ENCODE data around the gene KAT5.

Gene KAT5

DNA sequence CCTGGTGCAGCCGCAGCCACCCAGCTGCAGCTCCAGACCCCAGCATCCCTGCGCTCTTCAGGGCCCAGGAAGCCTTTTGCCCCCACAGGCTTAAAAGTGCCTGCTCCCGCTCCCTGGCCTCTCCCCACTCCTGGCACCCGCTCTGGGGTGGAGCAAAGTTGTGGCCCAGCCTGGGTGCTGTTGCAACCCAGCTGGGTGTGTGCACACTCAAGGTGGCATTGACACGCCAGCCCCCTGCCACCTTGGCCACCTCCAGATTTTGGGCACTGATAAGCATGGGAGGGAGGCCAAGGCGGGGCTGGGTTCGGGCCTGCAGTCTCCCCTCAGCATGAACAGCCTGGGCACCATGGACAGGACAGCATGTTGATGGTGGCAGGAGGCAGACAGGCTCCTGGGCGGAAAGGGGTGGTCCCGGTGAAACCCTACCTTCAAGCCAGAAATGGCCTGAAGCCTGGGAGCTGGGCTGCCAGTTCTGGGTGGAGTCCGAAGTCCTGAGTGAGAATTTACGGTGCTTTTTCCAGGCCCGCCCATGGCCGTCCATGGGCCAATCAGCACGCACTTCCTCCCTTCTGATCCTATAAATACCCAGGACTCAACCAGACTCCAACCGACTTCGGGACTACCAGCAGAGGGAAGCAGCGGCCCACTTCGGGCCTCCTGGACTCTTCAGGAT lies 32.1 kb downstream of the KAT5 start:
- TF ChIP-seq, protein P1, sequence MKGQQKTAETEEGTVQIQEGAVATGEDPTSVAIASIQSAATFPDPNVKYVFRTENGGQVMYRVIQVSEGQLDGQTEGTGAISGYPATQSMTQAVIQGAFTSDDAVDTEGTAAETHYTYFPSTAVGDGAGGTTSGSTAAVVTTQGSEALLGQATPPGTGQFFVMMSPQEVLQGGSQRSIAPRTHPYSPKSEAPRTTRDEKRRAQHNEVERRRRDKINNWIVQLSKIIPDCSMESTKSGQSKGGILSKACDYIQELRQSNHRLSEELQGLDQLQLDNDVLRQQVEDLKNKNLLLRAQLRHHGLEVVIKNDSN (IDR thresholded peaks at IDR 0.05) = no peak
- TF ChIP-seq TCF12 (IDR thresholded peaks at IDR 0.05; ENCODE audit: low read depth) (no peak), NFIC (IDR thresholded peaks at IDR 0.05) (no peak), RAD21 (IDR thresholded peaks at IDR 0.05; ENCODE audit: low read depth) (peak; percentile 64)

DNA sequence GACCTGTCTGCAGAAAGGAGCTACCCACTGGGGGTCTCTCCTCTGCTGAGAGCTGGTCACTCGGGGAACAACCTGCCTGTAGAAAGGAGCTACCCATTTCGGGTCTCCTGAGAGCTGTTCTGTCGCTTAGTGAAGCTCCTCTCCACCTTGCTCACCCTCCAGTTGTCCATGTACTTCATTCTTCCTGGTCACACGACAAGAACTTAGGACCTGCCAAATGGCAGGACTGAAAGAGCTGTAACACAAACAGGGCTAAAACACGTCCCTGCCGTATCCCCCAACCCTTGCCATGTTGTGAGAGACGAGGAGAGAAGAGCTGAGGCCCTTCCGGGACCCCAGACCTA lies 32.6 kb downstream of the KAT5 start:
- no peak for TF ChIP-seq TAF1 (IDR thresholded peaks at IDR 0.05; ENCODE audit: low read depth)
- no peak for TF ChIP-seq EGR1 (IDR thresholded peaks at IDR 0.05)
- TF ChIP-seq CREB1 (IDR thresholded peaks at IDR 0.05; ENCODE audit: low read depth) = no peak
- no peak for TF ChIP-seq TEAD4 (IDR thresholded peaks at IDR 0.05)
- TF ChIP-seq, protein P2, sequence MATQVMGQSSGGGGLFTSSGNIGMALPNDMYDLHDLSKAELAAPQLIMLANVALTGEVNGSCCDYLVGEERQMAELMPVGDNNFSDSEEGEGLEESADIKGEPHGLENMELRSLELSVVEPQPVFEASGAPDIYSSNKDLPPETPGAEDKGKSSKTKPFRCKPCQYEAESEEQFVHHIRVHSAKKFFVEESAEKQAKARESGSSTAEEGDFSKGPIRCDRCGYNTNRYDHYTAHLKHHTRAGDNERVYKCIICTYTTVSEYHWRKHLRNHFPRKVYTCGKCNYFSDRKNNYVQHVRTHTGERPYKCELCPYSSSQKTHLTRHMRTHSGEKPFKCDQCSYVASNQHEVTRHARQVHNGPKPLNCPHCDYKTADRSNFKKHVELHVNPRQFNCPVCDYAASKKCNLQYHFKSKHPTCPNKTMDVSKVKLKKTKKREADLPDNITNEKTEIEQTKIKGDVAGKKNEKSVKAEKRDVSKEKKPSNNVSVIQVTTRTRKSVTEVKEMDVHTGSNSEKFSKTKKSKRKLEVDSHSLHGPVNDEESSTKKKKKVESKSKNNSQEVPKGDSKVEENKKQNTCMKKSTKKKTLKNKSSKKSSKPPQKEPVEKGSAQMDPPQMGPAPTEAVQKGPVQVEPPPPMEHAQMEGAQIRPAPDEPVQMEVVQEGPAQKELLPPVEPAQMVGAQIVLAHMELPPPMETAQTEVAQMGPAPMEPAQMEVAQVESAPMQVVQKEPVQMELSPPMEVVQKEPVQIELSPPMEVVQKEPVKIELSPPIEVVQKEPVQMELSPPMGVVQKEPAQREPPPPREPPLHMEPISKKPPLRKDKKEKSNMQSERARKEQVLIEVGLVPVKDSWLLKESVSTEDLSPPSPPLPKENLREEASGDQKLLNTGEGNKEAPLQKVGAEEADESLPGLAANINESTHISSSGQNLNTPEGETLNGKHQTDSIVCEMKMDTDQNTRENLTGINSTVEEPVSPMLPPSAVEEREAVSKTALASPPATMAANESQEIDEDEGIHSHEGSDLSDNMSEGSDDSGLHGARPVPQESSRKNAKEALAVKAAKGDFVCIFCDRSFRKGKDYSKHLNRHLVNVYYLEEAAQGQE (IDR thresholded peaks at IDR 0.05; ENCODE audit: low read depth) = no peak
- no peak for TF ChIP-seq TCF12 (IDR thresholded peaks at IDR 0.05; ENCODE audit: low read depth)
- TF ChIP-seq, protein P3, sequence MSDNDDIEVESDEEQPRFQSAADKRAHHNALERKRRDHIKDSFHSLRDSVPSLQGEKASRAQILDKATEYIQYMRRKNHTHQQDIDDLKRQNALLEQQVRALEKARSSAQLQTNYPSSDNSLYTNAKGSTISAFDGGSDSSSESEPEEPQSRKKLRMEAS (IDR thresholded peaks at IDR 0.05) = no peak
- no peak for TF ChIP-seq ZBTB7A (IDR thresholded peaks at IDR 0.05; ENCODE audit: low read depth)

DNA sequence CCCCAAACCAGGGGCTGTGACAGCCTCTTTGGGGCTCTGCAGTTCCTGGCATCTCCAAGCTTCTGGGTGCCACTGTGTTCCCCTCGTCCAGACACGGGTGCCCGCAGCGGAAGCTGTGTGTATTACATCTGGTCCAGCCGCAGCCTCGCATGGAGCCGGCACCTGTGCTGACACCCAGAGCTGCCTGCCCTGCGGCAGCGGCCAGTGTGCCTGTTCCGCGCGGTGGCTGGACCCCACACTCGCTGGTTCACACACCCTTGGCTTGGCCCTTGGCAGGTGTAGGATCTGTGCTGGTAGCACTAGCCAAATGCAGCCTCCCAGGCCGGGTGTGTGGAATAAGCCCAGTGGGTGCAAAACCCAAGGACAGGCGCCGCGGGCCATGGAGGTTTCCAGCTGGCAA lies 33.0 kb downstream of the KAT5 start:
- TF ChIP-seq TEAD4 (IDR thresholded peaks at IDR 0.05) (no peak), NFIC (IDR thresholded peaks at IDR 0.05) (no peak), TCF12 (IDR thresholded peaks at IDR 0.05; ENCODE audit: low read depth) (no peak), TAF1 (IDR thresholded peaks at IDR 0.05; ENCODE audit: low read depth) (no peak), ZBTB7A (IDR thresholded peaks at IDR 0.05; ENCODE audit: low read depth) (no peak)
- TF ChIP-seq, protein P1 (IDR thresholded peaks at IDR 0.05) = no peak

DNA sequence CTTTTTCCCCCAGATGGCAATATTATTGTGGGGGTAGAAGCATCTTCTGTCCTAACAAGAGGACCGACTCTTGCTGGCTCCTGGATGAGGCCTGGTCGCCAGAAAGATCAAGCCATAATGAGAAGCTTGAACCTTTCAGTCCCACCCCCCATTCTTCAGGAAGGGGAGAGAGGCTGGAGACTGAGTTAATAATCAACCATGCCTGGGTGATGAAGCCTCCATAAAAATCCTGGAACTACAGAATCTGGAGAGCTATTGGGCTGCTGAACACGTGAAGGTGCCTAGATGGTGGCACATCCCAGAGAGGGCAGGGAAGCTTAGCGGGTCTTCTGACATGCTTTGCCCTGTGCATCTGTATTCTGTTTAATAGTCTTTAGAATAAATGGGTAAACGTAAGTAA lies 52.4 kb downstream of the KAT5 start:
- TF ChIP-seq, protein P3 (IDR thresholded peaks at IDR 0.05) = no peak
- no peak for TF ChIP-seq YY1 (IDR thresholded peaks at IDR 0.05; ENCODE audit: low read depth)
- TF ChIP-seq, protein P1 (IDR thresholded peaks at IDR 0.05) = no peak
- TF ChIP-seq ZBTB7A (IDR thresholded peaks at IDR 0.05; ENCODE audit: low read depth) = no peak
- no peak for TF ChIP-seq CEBPB (IDR thresholded peaks at IDR 0.05)
- TF ChIP-seq, protein P2 (IDR thresholded peaks at IDR 0.05; ENCODE audit: low read depth) = no peak
- TF ChIP-seq FOXM1 (IDR thresholded peaks at IDR 0.05; ENCODE audit: borderline replicate concordance, low read depth) = no peak
- no peak for TF ChIP-seq TEAD4 (IDR thresholded peaks at IDR 0.05)
- TF ChIP-seq TCF12 (IDR thresholded peaks at IDR 0.05; ENCODE audit: low read depth) = no peak
- TF ChIP-seq RAD21 (IDR thresholded peaks at IDR 0.05; ENCODE audit: low read depth) = no peak
- TF ChIP-seq CREB1 (IDR thresholded peaks at IDR 0.05; ENCODE audit: low read depth) = no peak
- TF ChIP-seq EP300 (IDR thresholded peaks at IDR 0.05; ENCODE audit: borderline replicate concordance) = no peak
- no peak for TF ChIP-seq NFIC (IDR thresholded peaks at IDR 0.05)
- no peak for TF ChIP-seq EGR1 (IDR thresholded peaks at IDR 0.05)
- no peak for TF ChIP-seq TAF1 (IDR thresholded peaks at IDR 0.05; ENCODE audit: low read depth)

DNA sequence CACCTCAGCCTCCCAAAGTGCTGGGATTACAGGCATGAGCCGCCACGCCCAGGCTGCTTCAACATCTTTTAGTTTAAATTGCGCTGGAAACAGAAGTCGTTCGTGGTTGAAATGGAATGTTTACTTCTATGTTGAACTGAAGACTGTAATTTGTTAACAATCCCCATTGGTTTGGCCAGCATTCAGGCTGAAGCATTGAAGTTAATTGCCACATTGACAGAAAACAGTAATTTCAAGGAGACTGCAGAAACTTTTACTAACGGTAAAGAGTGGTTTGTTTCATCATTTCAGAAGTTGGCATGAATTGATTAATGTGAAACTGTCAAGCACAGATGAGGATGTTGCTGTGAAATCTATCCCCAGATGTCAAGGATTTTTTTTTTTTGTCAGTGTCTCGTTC lies 54.5 kb downstream of the KAT5 start:
- TF ChIP-seq YY1 (IDR thresholded peaks at IDR 0.05; ENCODE audit: low read depth) (no peak), CEBPB (IDR thresholded peaks at IDR 0.05) (no peak), NFIC (IDR thresholded peaks at IDR 0.05) (no peak), RAD21 (IDR thresholded peaks at IDR 0.05; ENCODE audit: low read depth) (no peak), FOXM1 (IDR thresholded peaks at IDR 0.05; ENCODE audit: borderline replicate concordance, low read depth) (no peak)
- TF ChIP-seq, protein P2 (IDR thresholded peaks at IDR 0.05; ENCODE audit: low read depth) = no peak
- TF ChIP-seq, protein P3 (IDR thresholded peaks at IDR 0.05) = no peak
